GM19467 (cell line): ENCODE measurements around the gene ZBTB49.
A peak's percentile ranks its signal among the peaks of the same experiment; 100 is the strongest.
"Not testable (repeated sequence)": the region's sequence is repeated elsewhere in the genome, so short reads cannot be mapped to it uniquely, and the experiment has no call there.

ENCODE experiments used
- ATAC-seq: cut with Tn5 transposase; IDR thresholded peaks from one replicate; pipeline ENCODE4 v1.9.1; 2021; ENCODE audit warnings: mild to moderate bottlenecking, moderate library complexity; ENCODE audit not compliant: unreplicated experiment

ZBTB49 gene, protein sequence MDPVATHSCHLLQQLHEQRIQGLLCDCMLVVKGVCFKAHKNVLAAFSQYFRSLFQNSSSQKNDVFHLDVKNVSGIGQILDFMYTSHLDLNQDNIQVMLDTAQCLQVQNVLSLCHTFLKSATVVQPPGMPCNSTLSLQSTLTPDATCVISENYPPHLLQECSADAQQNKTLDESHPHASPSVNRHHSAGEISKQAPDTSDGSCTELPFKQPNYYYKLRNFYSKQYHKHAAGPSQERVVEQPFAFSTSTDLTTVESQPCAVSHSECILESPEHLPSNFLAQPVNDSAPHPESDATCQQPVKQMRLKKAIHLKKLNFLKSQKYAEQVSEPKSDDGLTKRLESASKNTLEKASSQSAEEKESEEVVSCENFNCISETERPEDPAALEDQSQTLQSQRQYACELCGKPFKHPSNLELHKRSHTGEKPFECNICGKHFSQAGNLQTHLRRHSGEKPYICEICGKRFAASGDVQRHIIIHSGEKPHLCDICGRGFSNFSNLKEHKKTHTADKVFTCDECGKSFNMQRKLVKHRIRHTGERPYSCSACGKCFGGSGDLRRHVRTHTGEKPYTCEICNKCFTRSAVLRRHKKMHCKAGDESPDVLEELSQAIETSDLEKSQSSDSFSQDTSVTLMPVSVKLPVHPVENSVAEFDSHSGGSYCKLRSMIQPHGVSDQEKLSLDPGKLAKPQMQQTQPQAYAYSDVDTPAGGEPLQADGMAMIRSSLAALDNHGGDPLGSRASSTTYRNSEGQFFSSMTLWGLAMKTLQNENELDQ

DNA sequence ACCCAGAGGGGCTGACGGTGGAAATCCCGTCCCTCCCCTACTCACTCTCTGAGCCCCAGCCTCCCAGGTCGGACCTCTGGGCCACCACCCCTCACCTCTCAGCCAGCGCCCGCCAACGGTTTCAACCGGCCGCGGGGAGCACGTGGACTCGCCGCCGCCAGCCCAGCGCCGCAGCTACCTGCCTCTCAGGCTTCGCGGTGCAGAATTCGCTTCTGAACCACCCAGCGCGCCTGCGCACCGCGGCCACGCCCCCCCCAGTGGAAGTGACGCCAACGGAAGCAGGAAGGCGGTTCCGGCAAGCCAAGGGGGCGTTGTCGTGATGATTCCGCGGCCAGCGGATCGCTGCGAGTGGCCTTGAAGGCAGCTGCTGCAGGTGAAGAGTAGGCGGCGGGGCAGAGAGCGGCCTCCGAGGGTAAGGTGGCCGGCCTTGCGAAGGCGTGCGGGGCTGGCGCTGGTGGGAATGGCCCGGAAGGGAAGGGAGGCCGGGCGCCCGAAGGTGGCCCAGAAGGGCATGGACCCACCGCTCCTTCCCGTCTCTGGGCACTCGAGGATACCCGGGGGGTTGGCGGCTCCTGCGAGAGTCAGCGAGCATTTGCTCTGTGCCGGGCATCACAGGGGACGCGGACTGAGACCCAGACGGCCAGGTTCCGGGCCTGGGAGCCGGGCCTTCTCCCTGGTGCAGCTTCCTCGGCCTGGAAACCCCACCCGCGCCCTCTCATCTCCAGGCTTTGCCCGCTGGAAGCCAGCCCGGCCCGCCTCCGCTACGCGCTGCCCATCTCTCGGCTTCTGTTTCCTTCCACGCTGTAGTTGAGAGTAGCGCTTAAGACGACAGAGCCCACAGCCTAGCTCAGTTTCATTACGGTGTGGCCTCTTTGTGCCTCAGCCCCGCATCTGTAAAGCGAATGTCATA, at the start of gene ZBTB49, which contains the start of gene LYAR:
TSS of gene ZBTB49 (plus strand) at position 311 of the 910 bp plus-strand sequence. CDS start 9,695 bp downstream, outside the sequence.
TSS of gene LYAR (minus strand) at position 214 of the 910 bp plus-strand sequence. CDS start 6,412 bp downstream, outside the sequence.
- ATAC-seq, result peak; percentile 82

GRCh38 chr4:4245172-4245571, 44.9 kb upstream of the ZBTB49 start:
- ATAC-seq, result no peak

GRCh38 chr4:4247696-4248028, 42.4 kb upstream of the ZBTB49 start:
- ATAC-seq, result peak; percentile 11

- ATAC-seq, result peak; percentile 95
Measured at GRCh38 chr4:4248029-4248884, 41.8 kb upstream of the ZBTB49 start, which contains the start of gene TMEM128. TSS of gene TMEM128 (minus strand) at chr4:4248223. CDS start at chr4:4248202, 21 bp downstream.

GRCh38 chr4:4248885-4249203, 41.2 kb upstream of the ZBTB49 start:
- ATAC-seq, result no peak

- ATAC-seq, result not testable (repeated sequence)
Measured at GRCh38 chr4:4249342-4249741, 40.7 kb upstream of the ZBTB49 start.

GRCh38 chr4:4249866-4250265, 40.2 kb upstream of the ZBTB49 start:
- ATAC-seq, result no peak

GRCh38 chr4:4254199-4254598, 35.9 kb upstream of the ZBTB49 start:
- ATAC-seq, result no peak

- ATAC-seq, result no peak
Measured at GRCh38 chr4:4254666-4255065, 35.4 kb upstream of the ZBTB49 start.

GRCh38 chr4:4256799-4257198, 33.3 kb upstream of the ZBTB49 start:
- ATAC-seq, result no peak

DNA sequence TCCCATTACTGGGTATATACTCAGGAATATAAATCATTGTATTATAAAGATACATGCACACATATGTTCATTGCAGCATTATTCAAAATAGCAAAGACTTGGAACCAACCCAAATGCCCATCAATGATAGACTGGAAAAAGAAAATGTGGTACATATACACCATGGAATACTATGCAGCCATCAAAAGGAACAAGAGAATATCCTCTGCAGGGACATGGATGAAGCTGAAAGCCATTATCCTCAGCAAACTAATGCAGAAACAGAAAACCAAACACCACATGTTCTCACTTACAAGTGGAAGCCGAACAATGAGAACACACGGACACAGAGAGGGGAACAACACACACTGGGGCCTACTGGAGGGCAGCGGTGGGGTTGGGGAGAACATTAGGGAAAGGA, 32.3 kb upstream of the ZBTB49 start:
- not testable (repeated sequence) for ATAC-seq

DNA sequence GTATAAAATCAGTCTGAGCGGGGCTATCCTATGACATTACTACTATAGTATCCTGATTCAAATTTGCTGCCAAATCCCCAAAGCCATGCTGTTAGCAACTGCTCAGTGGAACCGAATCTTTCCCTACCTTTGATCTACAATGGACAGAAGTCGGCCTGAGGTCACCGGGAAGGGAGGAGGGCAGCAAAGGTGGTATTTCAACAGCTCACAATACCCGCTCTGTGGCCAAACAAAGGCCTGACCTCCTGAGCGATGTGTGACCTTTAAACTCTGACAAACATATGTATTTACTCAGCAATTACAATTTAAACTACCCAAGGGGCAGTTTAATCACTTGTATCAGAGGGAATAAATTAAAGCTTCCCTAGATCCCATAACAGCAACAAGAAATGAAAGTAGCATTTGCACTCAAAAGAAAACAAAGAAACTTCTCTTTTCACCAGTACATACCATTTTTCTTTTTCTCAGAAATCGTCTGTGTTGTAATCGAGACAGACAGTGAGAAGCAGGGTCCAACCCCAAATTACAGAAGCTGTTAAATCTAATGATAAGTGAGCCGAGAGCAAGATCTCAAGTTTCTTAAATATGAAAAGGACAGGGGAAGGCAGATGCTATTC, 30.5 kb upstream of the ZBTB49 start:
- ATAC-seq, result no peak

- ATAC-seq, result no peak
Measured at GRCh38 chr4:4260185-4260751, 29.8 kb upstream of the ZBTB49 start.

- ATAC-seq, result no peak
Measured at GRCh38 chr4:4267981-4268380, 22.1 kb upstream of the ZBTB49 start.

DNA sequence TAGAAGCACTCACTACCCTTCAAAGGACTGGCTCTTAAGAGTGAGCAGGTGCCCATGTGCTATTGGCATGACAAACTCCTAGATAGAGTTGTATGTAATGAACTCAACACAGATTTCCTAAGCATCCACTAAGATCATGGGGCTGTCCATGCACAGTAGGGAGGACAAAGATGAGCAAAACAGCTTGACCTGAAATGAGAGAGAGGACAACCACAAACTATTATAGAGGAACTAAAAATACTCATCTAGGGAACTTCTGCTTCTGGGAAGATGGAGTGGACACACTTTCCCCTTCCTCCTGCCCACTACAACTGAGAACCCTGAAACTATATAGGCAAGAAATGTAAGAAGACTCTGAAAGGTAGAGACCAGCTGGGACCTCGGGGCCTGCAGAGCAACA, 21.3 kb upstream of the ZBTB49 start:
- no peak for ATAC-seq

- no peak for ATAC-seq
Measured at GRCh38 chr4:4269331-4269731, 20.7 kb upstream of the ZBTB49 start.

- ATAC-seq, result no peak
Measured at GRCh38 chr4:4269856-4270255, 20.2 kb upstream of the ZBTB49 start.

- no peak for ATAC-seq
Measured at GRCh38 chr4:4270529-4270928, 19.5 kb upstream of the ZBTB49 start.

DNA sequence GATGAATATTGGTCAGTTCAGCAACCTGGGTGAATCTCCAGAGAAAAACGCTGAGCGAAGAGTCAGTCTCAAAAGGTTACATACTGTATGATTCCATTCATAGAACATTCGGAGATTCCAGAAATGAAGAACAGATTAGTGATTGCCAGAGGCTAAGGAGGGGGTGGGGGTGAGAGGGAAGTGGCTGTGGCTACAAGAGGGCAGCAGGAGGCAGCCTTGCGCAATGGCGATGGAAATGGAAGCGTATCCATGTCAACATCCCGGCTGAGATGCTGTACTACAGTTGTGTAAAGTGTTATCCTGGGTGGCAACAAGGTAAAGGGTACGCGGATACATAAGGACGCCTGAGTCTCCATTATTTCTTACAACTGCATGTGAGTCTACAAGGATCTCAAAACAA, 18.1 kb upstream of the ZBTB49 start:
- ATAC-seq, result no peak
